ENCODE data around the gene DBP.
A peak's percentile ranks its signal among the peaks of the same experiment; 100 is the strongest.

DBP gene

DNA sequence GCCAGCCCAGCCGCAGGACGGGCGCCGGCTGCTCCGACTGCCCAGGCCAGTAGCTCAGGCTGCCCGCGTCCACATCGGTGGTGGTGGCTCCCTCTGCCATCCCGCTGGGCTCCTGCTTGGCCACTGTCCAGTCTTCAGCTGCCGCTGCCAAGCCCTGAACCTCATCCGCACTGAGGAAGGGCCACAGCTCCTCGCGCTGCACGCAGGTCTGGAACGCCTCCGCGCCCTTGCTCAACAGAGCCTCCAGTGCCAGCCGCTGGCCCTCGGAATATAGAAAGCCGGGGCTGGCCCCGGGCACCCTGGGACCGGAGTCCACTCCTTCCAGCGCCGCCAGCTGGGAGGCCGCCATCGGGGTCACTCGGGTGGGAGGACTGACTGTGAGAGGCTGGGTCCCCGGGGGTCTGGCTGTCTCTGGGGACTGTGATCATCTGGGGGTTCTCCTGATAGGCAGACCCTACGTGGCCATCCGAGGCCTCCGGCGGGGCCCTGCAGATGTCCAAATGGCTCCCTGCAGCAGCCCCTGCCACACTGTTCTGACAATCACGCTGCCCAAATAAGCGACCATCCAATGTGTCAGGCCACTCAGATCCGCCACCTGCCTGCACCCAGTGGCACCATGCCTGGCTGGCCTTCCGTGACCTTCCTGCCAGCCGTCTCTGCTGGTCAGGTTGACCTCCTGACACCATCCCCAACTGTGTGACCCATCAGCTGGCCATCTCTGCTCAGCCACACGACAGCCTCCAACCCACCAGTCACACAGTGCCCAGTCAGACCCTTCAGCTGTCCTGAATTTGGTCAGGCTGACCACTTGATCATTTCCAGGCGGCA is 23.9 kb downstream of the DBP start:
- DNase-seq (ENCODE audit: low read depth, low spot score), result peak; percentile 25

DNA sequence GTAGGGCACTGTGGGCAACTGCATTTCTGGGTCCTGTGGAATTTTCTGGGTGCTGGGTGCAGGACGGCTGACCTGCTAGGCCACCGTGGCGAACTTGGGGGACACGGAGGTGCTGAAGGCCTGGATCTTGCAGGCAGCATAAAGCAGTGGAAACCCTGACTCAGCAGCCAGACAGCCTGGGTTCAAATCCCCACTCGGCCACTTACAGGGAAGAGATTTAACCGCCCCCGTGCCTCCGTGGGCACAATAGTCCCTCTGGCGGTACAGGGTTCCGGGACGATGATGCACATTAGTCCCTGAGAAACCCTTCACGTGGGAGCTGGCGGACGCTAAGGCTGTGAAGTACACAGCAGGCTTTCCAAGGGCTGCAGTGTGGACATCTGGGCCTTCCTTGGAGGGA is 25.3 kb downstream of the DBP start:
- DNase-seq (ENCODE audit: low read depth, low spot score), result no peak

DNA sequence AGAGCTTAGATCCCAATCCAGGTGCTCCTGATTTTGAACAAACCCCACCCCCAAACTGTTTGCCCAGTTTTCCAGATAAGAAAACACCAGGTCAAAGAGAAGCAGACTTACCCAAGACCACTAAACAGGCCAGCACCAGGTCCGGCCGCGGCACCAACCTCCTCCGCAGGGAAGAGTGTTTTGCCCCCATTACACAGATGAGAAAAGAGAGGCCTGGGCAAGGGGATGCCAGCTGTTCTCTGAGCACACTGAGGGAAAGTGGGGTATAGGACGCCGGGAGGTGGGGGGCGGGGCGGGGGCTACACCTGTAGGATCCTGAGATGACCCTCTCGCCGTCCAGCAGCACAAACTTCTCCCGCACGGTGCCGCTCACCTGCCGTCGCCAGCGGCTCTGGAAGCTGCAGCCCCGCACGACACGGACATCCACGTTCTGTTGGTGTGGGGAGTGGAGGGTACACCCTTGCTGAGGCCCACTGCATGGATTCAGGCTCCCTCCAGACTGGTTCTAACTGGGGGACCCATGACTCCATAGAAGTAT is 27.5 kb downstream of the DBP start:
- DNase-seq (ENCODE audit: low read depth, low spot score), result no peak

DNA sequence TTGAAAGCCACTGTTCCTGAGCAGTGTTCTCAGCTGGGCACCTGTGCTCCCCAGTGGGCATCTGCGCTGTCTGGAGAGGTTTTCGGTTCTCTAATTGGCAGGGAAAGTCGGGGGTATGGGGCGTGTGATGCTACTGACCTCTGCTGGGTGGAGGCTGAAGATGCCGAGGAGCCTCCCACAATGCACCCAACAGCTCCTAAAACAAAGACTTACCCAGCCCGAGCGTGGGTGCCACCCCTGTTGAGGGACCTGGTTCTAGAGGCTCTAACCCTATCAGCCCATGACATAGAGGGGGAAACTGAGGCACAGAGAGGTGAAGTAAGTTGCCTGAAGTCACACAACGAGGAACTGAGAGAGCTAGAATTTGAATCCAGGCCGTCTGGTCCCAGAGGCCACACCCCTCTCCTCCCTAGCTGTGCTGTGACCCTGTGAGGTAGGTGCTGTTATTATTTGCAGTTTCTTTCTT is 28.3 kb downstream of the DBP start:
- peak; percentile 61 for DNase-seq (ENCODE audit: low read depth, low spot score)

DNA sequence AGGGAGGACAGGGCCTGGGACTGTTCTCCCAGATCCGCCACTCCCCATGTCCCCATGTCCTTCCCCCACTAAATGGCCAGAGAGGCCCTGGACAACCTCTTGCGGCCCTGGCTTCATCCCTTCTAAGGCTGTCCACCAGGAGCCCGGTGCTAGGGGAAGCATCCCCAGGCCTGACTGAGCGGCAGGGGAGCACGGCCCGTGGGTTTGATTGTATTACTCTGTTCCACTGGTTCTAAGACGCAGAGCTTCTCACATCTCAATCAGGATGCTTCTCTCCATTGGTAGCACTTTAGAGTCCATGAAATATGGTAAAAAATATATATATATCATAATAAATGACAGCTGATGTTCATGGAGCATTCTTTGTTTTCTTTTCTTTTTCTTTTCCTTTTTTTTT is 29.8 kb downstream of the DBP start:
- no peak for DNase-seq (ENCODE audit: low read depth, low spot score)

DNA sequence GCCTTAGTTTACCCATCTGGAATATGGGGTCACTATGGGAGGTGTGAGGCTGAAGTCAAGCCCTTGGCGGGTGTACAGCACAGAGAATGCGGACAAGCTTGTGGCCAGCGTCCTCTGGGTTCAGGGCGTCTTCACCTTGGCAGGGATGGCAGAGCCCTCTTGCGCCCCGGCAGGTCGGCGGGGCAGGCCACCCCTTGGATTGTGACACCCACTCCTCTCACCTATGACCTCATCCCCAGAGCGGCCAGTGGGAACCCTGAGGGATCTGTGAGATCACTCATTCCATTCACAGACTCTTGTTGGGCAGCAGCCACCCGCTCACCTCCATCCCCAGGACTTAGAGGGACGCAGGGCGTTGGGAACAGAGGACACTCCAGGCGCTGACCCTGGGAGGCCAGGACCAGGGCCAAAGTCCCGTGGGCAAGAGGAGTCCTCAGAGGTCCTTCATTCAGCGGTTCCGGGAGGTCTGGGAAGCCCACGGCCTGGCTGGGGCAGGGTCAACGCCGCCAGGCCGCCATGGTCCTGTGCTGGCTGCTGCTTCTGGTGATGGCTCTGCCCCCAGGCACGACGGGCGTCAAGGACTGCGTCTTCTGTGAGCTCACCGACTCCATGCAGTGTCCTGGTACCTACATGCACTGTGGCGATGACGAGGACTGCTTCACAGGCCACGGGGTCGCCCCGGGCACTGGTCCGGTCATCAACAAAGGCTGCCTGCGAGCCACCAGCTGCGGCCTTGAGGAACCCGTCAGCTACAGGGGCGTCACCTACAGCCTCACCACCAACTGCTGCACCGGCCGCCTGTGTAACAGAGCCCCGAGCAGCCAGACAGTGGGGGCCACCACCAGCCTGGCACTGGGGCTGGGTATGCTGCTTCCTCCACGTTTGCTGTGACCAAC is 30.5 kb downstream of the DBP start, which contains the start of gene SPACA4:
Gene SPACA4, plus strand, starts transcription at position 280 of the 896 bp plus-strand sequence. Its CDS starts 237 bp downstream, at position 517.
- DNase-seq (ENCODE audit: low read depth, low spot score), result no peak

DNA sequence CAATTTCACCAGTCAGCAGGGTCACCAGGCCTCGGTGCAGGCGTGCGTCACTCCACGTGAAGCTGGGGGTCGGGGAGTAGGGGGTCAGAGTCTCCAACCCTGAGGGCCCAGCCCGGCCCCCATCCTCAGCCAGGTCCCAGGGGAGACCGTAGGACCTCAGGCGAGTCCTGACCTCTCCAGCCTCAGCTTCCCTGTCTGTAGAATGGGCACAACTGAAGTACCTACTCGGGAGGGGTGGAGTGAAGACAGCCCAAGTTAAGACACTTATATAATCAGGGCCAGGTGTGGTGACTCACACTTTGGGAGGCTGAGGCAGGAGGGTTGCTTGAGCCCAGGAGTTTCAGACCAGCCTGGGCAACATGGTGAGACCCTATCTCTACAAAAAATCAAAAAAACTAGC is 33.3 kb downstream of the DBP start:
- no peak for DNase-seq (ENCODE audit: low read depth, low spot score)

DNA sequence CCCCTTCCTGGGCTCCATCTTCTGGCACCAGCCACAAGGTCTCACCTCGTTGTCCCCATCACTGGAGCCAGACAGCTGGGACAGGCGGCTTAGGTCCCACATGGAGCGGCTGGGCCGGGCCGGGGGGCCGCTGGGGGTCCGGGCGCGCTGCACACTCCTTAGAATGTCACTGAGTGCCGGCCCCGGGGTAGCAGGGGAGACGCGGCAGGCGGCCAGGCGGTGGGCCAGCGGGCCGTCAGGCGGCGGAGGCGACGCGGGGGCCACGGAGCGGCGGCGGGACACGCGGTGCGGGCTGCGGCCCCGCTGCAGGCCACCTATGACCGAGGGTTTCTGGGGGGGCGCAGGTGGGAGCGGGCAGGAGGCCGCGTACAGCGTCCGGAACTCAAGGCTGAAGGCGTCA is 33.7 kb downstream of the DBP start:
- DNase-seq (ENCODE audit: low read depth, low spot score), result no peak

DNA sequence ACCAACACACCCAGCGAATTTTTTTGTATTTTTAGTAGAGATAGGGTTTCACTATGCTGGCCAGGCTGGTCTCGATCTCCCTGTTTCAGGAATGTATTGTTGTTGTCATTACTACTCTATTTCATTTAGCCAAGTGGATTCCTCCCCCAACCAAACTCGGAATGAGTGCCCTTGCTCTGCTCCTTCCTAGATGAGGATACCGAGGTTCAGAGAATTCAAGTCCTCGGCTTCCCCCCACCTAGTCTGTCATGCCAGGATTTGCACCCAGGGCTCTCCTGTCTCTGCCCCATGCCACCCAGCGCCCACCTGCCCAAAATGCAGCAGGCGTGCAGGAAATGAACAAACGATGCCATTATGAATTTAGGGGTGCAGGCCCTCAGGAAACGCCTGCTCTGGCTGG is 34.2 kb downstream of the DBP start:
- no peak for DNase-seq (ENCODE audit: low read depth, low spot score)

DNA sequence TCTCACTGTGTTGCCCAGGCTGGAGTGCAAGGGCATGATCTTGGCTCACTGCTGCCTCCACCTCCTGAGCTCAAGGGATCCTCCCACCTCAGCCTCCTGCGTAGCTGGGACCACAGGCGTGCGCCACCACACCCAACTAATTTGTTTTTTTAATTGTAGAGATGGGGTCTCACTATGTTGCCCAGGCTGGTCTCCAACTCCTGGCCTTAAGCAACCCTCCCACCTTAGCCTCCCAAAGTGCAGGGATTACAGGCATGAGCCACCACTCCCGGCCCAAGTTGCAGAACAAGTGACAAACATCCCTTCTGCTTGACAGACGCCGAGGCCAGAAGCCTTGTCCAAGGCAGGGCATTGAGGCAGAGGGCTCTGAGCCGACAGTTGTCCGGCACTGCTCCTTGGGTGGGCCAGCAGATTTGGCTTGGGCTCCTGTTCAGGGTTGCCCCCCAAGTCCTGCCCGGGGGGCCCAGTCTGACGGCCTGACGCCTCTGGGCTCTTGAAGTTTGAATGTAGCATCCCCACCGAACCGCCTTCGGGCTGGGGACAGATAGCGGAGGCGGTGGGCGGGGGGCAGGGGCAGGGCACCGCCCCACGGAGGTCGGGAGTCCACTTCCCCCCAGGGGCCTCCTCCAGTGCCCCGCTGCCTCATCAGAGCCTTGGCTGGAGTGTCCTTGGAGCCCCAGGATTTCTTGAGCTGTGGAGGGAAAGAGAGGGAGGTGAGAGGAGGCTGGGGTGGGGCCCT is 36.3 kb downstream of the DBP start:
- DNase-seq (ENCODE audit: low read depth, low spot score), result no peak

DNA sequence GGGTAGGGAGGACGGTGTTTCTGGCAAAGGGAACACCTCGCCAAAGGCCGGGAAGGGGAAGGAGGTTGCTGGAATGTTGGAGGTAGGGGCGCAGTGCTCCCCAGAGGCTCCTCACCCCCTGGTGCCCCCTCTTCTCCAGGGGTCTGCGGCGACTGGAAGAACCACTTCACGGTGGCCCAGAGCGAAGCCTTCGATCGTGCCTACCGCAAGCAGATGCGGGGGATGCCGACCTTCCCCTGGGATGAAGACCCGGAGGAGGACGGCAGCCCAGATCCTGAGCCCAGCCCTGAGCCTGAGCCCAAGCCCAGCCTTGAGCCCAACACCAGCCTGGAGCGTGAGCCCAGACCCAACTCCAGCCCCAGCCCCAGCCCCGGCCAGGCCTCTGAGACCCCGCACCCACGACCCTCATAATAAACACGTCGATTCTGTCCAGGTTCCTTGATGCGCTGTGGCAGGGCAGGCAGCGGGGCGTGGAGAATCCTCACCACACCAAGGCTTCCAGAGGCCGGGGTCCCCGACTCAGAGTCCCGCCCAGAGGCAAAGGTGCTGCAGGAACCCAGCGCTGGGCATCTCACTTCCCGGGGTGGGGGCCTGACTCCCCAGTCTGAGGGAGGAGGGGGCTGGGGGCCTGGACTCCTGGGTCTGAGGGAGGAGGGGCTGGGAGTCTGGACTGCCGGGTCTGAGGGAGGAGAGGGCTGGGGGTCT is 38.0 kb downstream of the DBP start:
- no peak for DNase-seq (ENCODE audit: low read depth, low spot score)

DNA sequence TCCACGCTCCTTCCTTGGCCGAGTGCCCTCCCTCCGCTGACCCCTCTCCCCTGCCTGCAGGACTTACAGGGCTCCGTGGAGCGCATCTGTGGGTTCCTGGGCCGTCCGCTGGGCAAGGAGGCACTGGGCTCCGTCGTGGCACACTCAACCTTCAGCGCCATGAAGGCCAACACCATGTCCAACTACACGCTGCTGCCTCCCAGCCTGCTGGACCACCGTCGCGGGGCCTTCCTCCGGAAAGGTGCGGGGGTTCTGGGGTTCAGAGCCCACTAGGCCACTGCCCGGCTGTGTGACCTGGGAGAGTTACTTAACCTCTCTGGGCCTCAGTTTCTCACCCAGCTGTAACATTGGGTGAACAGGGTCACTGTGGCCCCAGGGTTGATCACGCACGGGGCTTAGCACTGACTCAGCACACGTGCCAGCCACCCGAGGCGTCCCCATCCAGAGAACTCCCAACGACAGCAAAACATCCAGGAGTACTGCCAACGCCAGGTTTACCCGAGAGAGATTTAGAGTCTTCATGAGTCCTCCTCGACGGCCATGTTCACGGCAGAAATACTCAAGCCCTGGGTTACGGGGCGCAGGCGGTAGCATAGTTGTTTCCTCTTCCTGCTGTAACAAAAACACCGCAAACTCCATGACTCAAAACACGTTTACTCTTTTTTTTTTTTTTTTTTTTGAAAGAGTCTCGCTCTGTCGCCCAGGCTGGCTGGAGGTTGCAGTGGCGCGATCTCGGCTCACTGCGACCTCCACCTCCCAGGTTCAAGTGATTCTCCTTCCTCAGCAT is 40.3 kb downstream of the DBP start:
- no peak for DNase-seq (ENCODE audit: low read depth, low spot score)

DNA sequence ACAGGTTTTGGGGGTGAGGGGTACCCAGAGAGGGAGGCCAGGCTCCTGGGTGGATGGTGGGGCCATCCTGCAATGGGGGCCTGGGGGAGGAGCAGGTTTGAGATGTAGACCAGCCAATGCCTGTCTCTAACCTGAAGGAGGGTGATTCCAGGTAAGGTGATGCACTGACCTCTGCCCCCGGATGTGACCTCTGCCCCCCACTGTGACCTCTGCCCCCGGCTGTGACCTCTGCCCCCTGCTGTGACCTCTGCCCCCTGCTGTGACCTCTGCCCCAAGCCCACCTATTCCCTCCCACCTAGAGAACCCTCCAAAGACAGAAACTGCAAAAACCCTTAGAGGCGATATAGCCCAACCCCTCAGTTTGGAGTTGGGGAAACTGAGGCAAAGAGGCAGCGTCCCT is 40.9 kb downstream of the DBP start:
- no peak for DNase-seq (ENCODE audit: low read depth, low spot score)

DNA sequence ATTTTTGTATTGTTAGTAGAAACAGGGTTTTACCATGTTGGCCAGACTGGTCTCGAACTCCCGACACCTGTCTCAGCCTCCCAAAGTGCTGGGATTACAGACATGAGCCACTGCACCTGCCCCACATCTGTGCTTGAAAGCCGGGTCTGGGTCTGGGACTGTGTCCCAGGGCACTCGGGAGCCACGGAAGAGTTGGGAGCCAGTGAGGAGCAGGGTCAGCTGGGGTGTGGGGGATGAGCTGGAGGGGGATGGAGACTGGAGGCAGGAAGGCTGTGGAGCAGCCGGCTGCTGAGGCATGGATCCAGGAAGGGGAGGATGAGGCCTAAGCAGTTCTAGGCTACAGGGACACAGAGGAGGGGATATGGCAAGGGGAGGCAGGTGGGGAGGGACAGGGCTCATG is 41.3 kb downstream of the DBP start:
- DNase-seq (ENCODE audit: low read depth, low spot score), result no peak

DNA sequence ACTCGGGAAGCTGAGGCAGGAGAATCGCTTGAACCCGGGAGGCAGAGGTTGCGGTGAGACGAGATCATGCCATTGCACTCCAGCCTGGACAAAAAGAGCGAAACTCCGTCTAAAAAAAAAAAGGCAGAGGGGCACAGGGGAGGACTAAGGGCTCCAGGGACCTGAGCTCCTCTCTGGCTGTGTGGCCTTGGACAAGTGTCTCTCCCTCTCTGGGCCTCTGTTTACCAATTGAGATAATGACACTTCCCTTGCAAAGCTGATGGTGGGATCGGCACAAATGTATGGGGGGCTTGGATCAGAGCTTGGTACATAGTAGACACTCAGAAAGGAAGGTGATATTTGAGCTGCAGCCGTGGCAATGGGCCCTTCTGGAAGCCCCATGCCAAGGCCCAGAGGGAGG is 42.0 kb downstream of the DBP start:
- DNase-seq (ENCODE audit: low read depth, low spot score), result no peak

DNA sequence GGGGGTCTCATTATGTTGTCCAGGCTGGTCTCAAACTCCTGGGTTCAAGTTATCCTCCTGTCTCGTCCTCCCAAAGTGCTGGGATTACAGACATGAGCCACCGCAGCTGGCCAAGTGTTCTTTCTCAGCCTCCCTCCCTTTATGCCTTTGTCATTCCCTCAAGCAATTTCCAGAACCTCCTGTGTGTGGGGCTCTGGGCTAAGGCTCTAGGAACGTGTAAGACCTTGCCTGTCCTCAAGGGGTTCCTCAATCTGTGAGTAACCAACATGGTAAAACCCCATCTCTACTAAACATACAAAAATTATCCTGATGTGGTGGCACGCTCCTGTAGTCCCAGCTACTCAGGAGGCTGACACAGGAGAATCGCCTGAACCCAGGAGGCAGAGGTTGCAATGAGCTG is 46.2 kb downstream of the DBP start:
- no peak for DNase-seq (ENCODE audit: low read depth, low spot score)

DNA sequence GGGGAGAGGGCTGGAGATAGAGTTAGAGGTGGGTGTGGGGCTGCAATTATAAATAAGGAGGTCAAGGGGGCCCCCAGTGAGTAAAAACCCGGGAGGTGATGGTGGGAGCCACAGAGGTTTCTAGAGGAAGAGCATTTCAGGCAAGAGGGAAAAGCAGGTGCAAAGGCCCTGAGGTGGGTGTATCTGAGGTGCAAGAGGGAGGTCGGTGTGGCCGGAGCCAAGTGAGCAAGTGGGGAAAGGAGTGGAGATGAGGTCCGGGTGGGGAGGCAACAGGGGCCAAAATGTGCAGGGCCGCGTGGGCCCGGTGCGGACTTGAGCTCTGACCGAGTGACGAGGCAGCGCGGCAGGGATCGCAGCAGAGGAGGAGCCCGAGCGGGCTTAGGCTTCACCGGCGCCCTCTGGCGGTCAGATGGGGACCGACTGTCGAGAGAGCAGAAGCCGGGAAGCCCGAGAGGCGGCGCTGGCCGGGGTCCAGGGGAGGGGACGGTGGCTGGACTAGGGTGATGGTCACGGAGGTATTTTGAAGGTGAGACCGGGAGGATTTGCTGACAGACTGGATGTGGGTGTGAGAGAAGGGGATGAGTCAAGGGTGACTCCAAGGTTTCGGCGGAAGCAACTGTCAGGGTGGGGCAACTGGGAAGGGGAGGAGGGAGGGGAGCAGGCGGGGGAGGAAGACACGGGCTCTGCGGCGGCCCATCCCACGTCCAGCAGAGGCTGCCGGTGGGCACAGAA is 48.3 kb downstream of the DBP start:
- DNase-seq (ENCODE audit: low read depth, low spot score), result peak; percentile 94

DNA sequence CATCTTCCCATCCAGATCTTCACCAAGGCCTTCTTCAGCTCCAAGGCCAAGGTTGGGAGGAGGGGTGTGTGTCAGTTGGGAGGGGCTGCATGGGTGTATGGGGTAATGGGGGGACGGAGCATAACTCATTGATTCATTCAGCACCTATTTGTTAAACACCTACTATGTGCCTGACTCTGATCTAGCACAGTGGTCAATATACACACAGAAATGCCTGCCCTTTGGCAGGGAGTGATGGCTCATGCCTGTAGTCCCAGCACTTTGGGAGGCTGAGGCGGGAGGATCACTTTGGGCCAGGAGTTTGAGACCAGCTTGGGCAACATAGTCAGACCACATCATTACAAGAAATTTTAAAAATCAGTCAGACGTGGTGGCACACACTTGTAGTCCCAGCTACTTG is 49.8 kb downstream of the DBP start:
- no peak for DNase-seq (ENCODE audit: low read depth, low spot score)

DNA sequence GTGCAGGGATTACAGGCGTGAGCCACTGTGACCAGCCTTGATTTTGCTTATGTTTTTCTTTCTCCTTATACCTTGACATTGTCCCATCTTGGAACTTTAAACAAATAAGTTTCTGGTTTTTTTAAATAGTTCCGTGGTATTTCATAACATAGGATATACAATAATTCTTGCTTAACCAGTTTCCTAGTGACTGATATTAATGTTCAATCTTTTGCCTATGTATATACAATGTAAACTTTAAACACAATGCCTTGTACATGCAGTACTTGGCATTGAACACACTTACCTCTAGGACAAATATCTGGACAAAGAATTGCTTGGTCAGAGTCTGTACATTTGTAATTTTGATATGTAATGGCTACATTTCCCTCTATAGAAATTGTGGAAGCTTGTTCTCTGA is 55.0 kb downstream of the DBP start:
- no peak for DNase-seq (ENCODE audit: low read depth, low spot score)

All from astrocyte of the hippocampus (primary cell).